Testis (tissue), 3 donors: Measurements from ENCODE around the gene METTL25B. TPM values are rescaled to one million over a fixed set of nuclear protein-coding genes. Genes with fewer than 3 reads are reported as not detected.

Experiments used
- DNase-seq: peaks from one replicate; pipeline ENCODE4 v3.0.0-alpha.2; 2019
- H3K27ac ChIP-seq, 2 donors: fragments of 200-600 bp; sonication (generic); one replicate each; pipeline ENCODE4 v1.5.1; 2019
- H3K27me3 ChIP-seq: fragments of 200-600 bp; sonication (generic); one replicate; pipeline ENCODE4 v1.5.1; 2019
- H3K36me3 ChIP-seq: fragments of 200-600 bp; sonication (generic); one replicate; pipeline ENCODE4 v1.5.1; 2017; ENCODE audit warnings: low read depth; ENCODE audit errors: missing control alignments
- H3K4me1 ChIP-seq: fragments of 200-600 bp; sonication (generic); one replicate; pipeline ENCODE4 v1.5.1; 2019
- H3K4me3 ChIP-seq, 2 donors: fragments of 200-600 bp; sonication (generic); one replicate each; pipeline ENCODE4 v1.5.1; 2017 to 2019
- H3K9me3 ChIP-seq: fragments of 200-600 bp; sonication (generic); one replicate; pipeline ENCODE4 v1.5.1; 2017
- CTCF ChIP-seq, 3 experiments: fragments of 450-650 bp in 2 of 3; fragments of 200-600 bp in 1 of 3; sonication (generic) in 1 of 3; IDR thresholded peaks; one replicate each; pipeline ENCODE4 v1.5.1; 2016 to 2019; ENCODE audit warnings: antibody characterized with exemption in 3 of 3, mild to moderate bottlenecking in 2 of 3, moderate library complexity in 1 of 3
- POLR2A ChIP-seq: fragments of 450-650 bp; IDR thresholded peaks from one replicate; pipeline ENCODE4 v1.6.1; 2017; ENCODE audit warnings: antibody characterized with exemption, mild to moderate bottlenecking, moderate library complexity
- WGBS, 2 donors: methylation state at CpG; one replicate each; pipeline ENCODE4 v1.1.5; 2018; 5-methylcytosine and 5-hydroxymethylcytosine counted together
- intact Hi-C: fragments of 100-400 bp; cut with DNase I; formaldehyde crosslinking; loops from one replicate; pipeline ENCODE4 v1.15.1; 2023; ENCODE audit warnings: low total_unique reads
- polyA plus RNA-seq: library from polyadenylated mRNA; stranded (reverse); fragments of 350-450 nt; fragmentation: Illumina TruSeq; extraction: RNeasy Lipid Tissue Mini Kit (QIAGEN cat#74804); gene quantifications from one replicate; pipeline ENCODE4 v1.2.3, GENCODE V29; 2014; ENCODE audit warnings: low read depth, low replicate concordance; ENCODE audit not compliant: insufficient read depth
- total RNA-seq, 2 donors: library from RNA; depleted of rRNA; stranded (reverse); fragments of >200 nt; gene quantifications; one replicate each; pipeline ENCODE4 v1.2.3, GENCODE V29; 2016

METTL25B gene
- total and polyA plus RNA-seq, 3 donors from 2014 or later, result 34.1 to 69.0 (median 50.5) TPM

- no peaks in the 10 kb centered on the region for H3K27me3 ChIP-seq
Observed at GRCh38 chr1:156691191-156691590, 37.1 kb upstream of the METTL25B start.

GRCh38 chr1:156691665-156692440, 36.4 kb upstream of the METTL25B start:
- Histone ChIP-seq H3K4me3 (no peak overlapping the region), H3K27me3 (no peaks in the 10 kb centered on the region), H3K9me3 (no peaks in the 10 kb centered on the region), H3K36me3 (no peaks in the 10 kb centered on the region), H3K4me1 (peaks cover 9% of the 10 kb centered on the region), H3K27ac (no peak overlapping the region)
- intact Hi-C loops, result no loop called here
- TF ChIP-seq CTCF (IDR thresholded peaks at IDR 0.05) (no peak), POLR2A (no peak)
- DNase-seq, result no peak
- 55% methylated on average over 13 to 20 of the region's 20 CpGs for WGBS, 2 donors

More at GRCh38 chr1:156691191-156691590, 37.1 kb upstream of the METTL25B start:
- intact Hi-C loops, result no loop called here
- H3K36me3 ChIP-seq, result no peaks in the 10 kb centered on the region
- no peak for TF ChIP-seq POLR2A
- no peak for TF ChIP-seq CTCF (IDR thresholded peaks at IDR 0.05)
- DNase-seq, result no peak
- no peak overlapping the region for H3K27ac ChIP-seq
- peaks cover 9% of the 10 kb centered on the region for H3K4me1 ChIP-seq
- no peaks in the 10 kb centered on the region for H3K9me3 ChIP-seq
- H3K4me3 ChIP-seq, result no peak overlapping the region
- WGBS, 2 donors, result 71 to 75% methylated on average over 8 to 10 of the region's 10 CpGs

- TF ChIP-seq CTCF (IDR thresholded peaks at IDR 0.05) (no peak), POLR2A (no peak)
- Histone ChIP-seq H3K27ac (no peak overlapping the region), H3K9me3 (no peaks in the 10 kb centered on the region), H3K4me3 (no peak overlapping the region), H3K27me3 (no peaks in the 10 kb centered on the region), H3K36me3 (no peaks in the 10 kb centered on the region), H3K4me1 (peaks cover 9% of the 10 kb centered on the region)
- 56 to 65% methylated on average over 9 to 13 of the region's 13 CpGs for WGBS, 2 donors
- no peak for DNase-seq
- intact Hi-C loops, result no loop called here
Observed at GRCh38 chr1:156692441-156692924, 35.8 kb upstream of the METTL25B start.

GRCh38 chr1:156692925-156693847, 35.1 kb upstream of the METTL25B start:
- WGBS, 2 donors, result 64 to 78% methylated on average over 12 to 15 of the region's 16 CpGs
- H3K27ac ChIP-seq, result no peak overlapping the region
- no peaks in the 10 kb centered on the region for H3K9me3 ChIP-seq
- TF ChIP-seq CTCF (IDR thresholded peaks at IDR 0.05) (no peak), POLR2A (no peak)
- intact Hi-C loops, result no loop called here
- no peaks in the 10 kb centered on the region for H3K36me3 ChIP-seq
- H3K27me3 ChIP-seq, result no peaks in the 10 kb centered on the region
- peaks cover 9% of the 10 kb centered on the region for H3K4me1 ChIP-seq
- H3K4me3 ChIP-seq, result no peak overlapping the region
- DNase-seq, result no peak
